Nephron (organoid): ENCODE measurements around the gene CEP41.
A peak's percentile ranks its signal among the peaks of the same experiment; 100 is the strongest.

Source experiments
- H3K27ac Mint-ChIP-seq, 3 experiments: 2 replicates each; pipeline ENCODE4 v1.8.0; 2020; ENCODE audit warnings: mixed read lengths in 3 of 3, mild to moderate bottlenecking in 2 of 3, moderate library complexity in 1 of 3
- H3K27me3 Mint-ChIP-seq: 2 replicates; pipeline ENCODE4 v1.8.0; 2021; ENCODE audit warnings: low read depth, mild to moderate bottlenecking, moderate library complexity, mixed read lengths
- H3K36me3 Mint-ChIP-seq: 2 replicates; pipeline ENCODE4 v1.8.0; 2020; ENCODE audit warnings: low read depth, mixed read lengths
- H3K4me1 Mint-ChIP-seq: 2 replicates; pipeline ENCODE4 v1.8.0; 2020; ENCODE audit warnings: mixed read lengths
- H3K4me3 Mint-ChIP-seq, 3 experiments: 2 replicates each; pipeline ENCODE4 v1.8.0; 2020; ENCODE audit warnings: mild to moderate bottlenecking in 3 of 3, mixed read lengths in 3 of 3, moderate library complexity in 2 of 3
- H3K9me3 Mint-ChIP-seq: 2 replicates; pipeline ENCODE4 v1.8.0; 2020; ENCODE audit warnings: mixed read lengths
- TF ChIP-seq, protein P1 (sequence below), 3 experiments: fragments of 200-600 bp; sonication (generic); IDR thresholded peaks; one replicate each; pipeline ENCODE4 v1.5.0; 2021; ENCODE audit warnings: antibody characterized with exemption in 3 of 3; ENCODE audit not compliant: unreplicated experiment in 3 of 3

Gene CEP41

GRCh38 chr7:130394421-130395195 is 46.2 kb downstream of the CEP41 start:
- H3K9me3 Mint-ChIP-seq: no peaks in the 10 kb centered on the region
- TF ChIP-seq, protein P1, sequence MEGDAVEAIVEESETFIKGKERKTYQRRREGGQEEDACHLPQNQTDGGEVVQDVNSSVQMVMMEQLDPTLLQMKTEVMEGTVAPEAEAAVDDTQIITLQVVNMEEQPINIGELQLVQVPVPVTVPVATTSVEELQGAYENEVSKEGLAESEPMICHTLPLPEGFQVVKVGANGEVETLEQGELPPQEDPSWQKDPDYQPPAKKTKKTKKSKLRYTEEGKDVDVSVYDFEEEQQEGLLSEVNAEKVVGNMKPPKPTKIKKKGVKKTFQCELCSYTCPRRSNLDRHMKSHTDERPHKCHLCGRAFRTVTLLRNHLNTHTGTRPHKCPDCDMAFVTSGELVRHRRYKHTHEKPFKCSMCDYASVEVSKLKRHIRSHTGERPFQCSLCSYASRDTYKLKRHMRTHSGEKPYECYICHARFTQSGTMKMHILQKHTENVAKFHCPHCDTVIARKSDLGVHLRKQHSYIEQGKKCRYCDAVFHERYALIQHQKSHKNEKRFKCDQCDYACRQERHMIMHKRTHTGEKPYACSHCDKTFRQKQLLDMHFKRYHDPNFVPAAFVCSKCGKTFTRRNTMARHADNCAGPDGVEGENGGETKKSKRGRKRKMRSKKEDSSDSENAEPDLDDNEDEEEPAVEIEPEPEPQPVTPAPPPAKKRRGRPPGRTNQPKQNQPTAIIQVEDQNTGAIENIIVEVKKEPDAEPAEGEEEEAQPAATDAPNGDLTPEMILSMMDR (IDR thresholded peaks at IDR 0.05; ENCODE audit: unreplicated experiment in 3 of 3): no peak
- H3K27me3 Mint-ChIP-seq: no peaks in the 10 kb centered on the region
- peaks cover 13% of the 10 kb centered on the region for H3K36me3 Mint-ChIP-seq
- peak overlapping the region; percentile 92 to 99 (median 98) for H3K27ac Mint-ChIP-seq
- peak overlapping the region in 1 of 3 experiments; percentile 17 for H3K4me3 Mint-ChIP-seq
- peaks cover 81% of the 10 kb centered on the region for H3K4me1 Mint-ChIP-seq

DNA sequence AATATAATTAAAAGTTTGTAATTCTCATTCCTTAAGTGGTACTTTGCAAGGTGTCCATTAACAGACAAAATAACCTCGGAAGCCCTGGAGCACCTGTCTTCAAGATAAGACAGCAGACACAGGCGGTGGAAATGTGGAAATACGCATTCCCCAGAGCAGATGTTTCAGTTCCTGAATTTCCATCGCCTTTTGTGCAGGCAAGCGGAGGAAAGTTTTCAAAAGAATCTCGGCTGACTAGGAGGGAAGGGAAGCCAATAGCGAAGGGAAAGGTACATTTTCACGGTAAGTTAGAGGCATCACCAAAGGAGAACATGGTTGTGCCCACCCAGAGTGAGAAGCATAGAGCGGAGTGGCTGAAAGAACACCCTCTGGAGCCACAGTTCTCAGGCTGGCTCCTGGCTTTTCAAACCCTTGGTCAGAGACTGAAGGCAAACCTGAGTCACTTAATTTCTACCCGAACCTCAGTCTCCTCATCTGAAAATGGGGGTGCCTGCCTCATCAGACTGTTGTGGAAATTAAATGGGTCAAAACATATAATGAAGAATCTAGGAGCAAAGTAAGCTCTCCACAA is 46.9 kb downstream of the CEP41 start:
- H3K27me3 Mint-ChIP-seq: no peaks in the 10 kb centered on the region
- TF ChIP-seq, protein P1 (IDR thresholded peaks at IDR 0.05; ENCODE audit: unreplicated experiment in 3 of 3): no peak
- peaks cover 9% of the 10 kb centered on the region for H3K36me3 Mint-ChIP-seq
- no peaks in the 10 kb centered on the region for H3K9me3 Mint-ChIP-seq
- H3K4me1 Mint-ChIP-seq: peaks cover 79% of the 10 kb centered on the region
- H3K4me3 Mint-ChIP-seq: peak overlapping the region in 2 of 3 experiments; percentile 17 to 37
- peak overlapping the region; percentile 92 to 99 (median 98) for H3K27ac Mint-ChIP-seq

- Mint-ChIP-seq H3K4me1 (peaks cover 79% of the 10 kb centered on the region), H3K27me3 (no peaks in the 10 kb centered on the region), H3K4me3 (peak overlapping the region in 1 of 3 experiments; percentile 26)
These were observed 47.7 kb downstream of the CEP41 start for GRCh38 chr7:130393101-130393561.

GRCh38 chr7:130390486-130390885 is 50.3 kb downstream of the CEP41 start:
- TF ChIP-seq, protein P1 (IDR thresholded peaks at IDR 0.05; ENCODE audit: unreplicated experiment in 3 of 3): no peak
- Mint-ChIP-seq H3K36me3 (peaks cover 4% of the 10 kb centered on the region), H3K27me3 (no peaks in the 10 kb centered on the region), H3K27ac (peak overlapping the region in 2 of 3 experiments; percentile 63 to 76), H3K9me3 (peaks cover 4% of the 10 kb centered on the region), H3K4me1 (peaks cover 80% of the 10 kb centered on the region), H3K4me3 (no peak overlapping the region)

More at GRCh38 chr7:130393101-130393561, 47.7 kb downstream of the CEP41 start:
- TF ChIP-seq, protein P1 (IDR thresholded peaks at IDR 0.05; ENCODE audit: unreplicated experiment in 3 of 3): no peak
- Mint-ChIP-seq H3K36me3 (peaks cover 5% of the 10 kb centered on the region), H3K27ac (peak overlapping the region; percentile 92 to 99 (median 98)), H3K9me3 (peaks cover 2% of the 10 kb centered on the region)

- Mint-ChIP-seq H3K27ac (peak overlapping the region; percentile 85 to 94 (median 92)), H3K4me1 (peaks cover 63% of the 10 kb centered on the region), H3K4me3 (no peak overlapping the region), H3K9me3 (peaks cover 4% of the 10 kb centered on the region), H3K36me3 (peaks cover 4% of the 10 kb centered on the region), H3K27me3 (no peaks in the 10 kb centered on the region)
- TF ChIP-seq, protein P1 (IDR thresholded peaks at IDR 0.05; ENCODE audit: unreplicated experiment in 3 of 3): no peak
These were observed 52.1 kb downstream of the CEP41 start for GRCh38 chr7:130388671-130389070.
